ENCODE measurements around the gene KIF25. TPM values are rescaled to one million over a fixed set of nuclear protein-coding genes. Genes with fewer than 3 reads are reported as not detected.

Gene KIF25
- total RNA-seq, 1 experiment from 2014 or later = 0.59 TPM

GRCh38 chr6:168014428-168014827, 17.0 kb downstream of the KIF25 start:
- Histone ChIP-seq H4K91ac (ENCODE audit: insufficient read length, low read depth, low read length) (no peak overlapping the region), H2AK5ac (ENCODE audit: insufficient read length, low read length) (no peak overlapping the region), H3K4me1 (ENCODE audit: insufficient read depth, low read length) (no peaks in the 10 kb centered on the region), H3K23ac (ENCODE audit: insufficient read length, low read depth, low read length) (no peak overlapping the region), H2BK5ac (ENCODE audit: insufficient read length, low read length) (no peak overlapping the region), H3K18ac (ENCODE audit: insufficient read length, low read depth, low read length) (no peak overlapping the region), H3T11ph (ENCODE audit: low read length) (no peak overlapping the region), H2BK12ac (ENCODE audit: insufficient read length, low read depth, low read length) (no peak overlapping the region), H3K27ac (ENCODE audit: insufficient read length, low read depth, low read length) (no peak overlapping the region), H3K14ac (ENCODE audit: insufficient read depth, low read length) (no peak overlapping the region), H3K56ac (ENCODE audit: insufficient read length, low read depth, low read length) (no peak overlapping the region), H3K4me2 (ENCODE audit: insufficient read depth, insufficient read length, low read length) (no peak overlapping the region), H2BK15ac (ENCODE audit: low read depth, low read length) (no peak overlapping the region), H3K4ac (ENCODE audit: low read depth, low read length) (no peak overlapping the region), H4K5ac (ENCODE audit: insufficient read length, low read depth, low read length) (no peak overlapping the region), H3K9me3 (ENCODE audit: control insufficient read depth, low read depth, low read length) (no peaks in the 10 kb centered on the region), H3K79me1 (ENCODE audit: insufficient read depth, low read depth, low read length, poor library complexity, severe bottlenecking) (no peaks in the 10 kb centered on the region), H4K20me1 (ENCODE audit: control insufficient read depth, insufficient read depth, insufficient read length) (no peaks in the 10 kb centered on the region), H2BK120ac (ENCODE audit: low read depth, low read length, poor library complexity, severe bottlenecking) (no peak overlapping the region), H3K27me3 (ENCODE audit: insufficient read depth, low read length) (no peaks in the 10 kb centered on the region), H2BK20ac (ENCODE audit: low read depth, low read length, poor library complexity, severe bottlenecking) (no peak overlapping the region), H4K8ac (replicated peaks; ENCODE audit: insufficient read length, low read depth, low read length) (no peak overlapping the region), H2AFZ (ENCODE audit: low read length) (no peak overlapping the region), H3K79me2 (ENCODE audit: insufficient read depth, low read length) (no peaks in the 10 kb centered on the region), H3K9ac (ENCODE audit: extremely low read depth, insufficient read length, low read length) (no peak overlapping the region), H3K23me2 (ENCODE audit: insufficient read length, low read depth, low read length, poor library complexity, severe bottlenecking) (no peaks in the 10 kb centered on the region)
- WGBS (ENCODE audit: extremely low coverage, insufficient read length, low lambda C conversion rate) = no CpG with 5 or more reads among the region's 6 CpGs
- peaks cover 18 to 19% of the 10 kb centered on the region in 2 experiments for H3K9me3 Mint-ChIP-seq
- no peak for DNase-seq
- H3K27me3 Mint-ChIP-seq (ENCODE audit: low read depth) = peaks cover 2% of the 10 kb centered on the region; the same call in 1 of the 2 replicates
- H3K27ac Mint-ChIP-seq = no peak overlapping the region
- H3K36me3 Mint-ChIP-seq (ENCODE audit: insufficient read depth in 1 of 3, low read depth in 3 of 3) = peaks cover 0 to 20% (median 3%) of the 10 kb centered on the region in 3 experiments; a peak in 5 of 7 replicates
- no peak overlapping the region for H3K4me3 Mint-ChIP-seq
- H3K4me1 Mint-ChIP-seq = peaks cover 13 to 14% of the 10 kb centered on the region in 2 experiments
- no peak for TF ChIP-seq CTCF (conservative IDR thresholded peaks at IDR 0.05)

Measured in H9 (cell line).